ENCODE data around the gene KLF8. TPM values are rescaled to one million over a fixed set of nuclear protein-coding genes. Genes with fewer than 3 reads are reported as not detected.

The KLF8 gene
- total and polyA plus RNA-seq, 2 of the 13 experiments (the other 11 are each of a cell fraction or from before 2014, with no cell fraction given): 0.03 TPM; not detected in 1

DNA sequence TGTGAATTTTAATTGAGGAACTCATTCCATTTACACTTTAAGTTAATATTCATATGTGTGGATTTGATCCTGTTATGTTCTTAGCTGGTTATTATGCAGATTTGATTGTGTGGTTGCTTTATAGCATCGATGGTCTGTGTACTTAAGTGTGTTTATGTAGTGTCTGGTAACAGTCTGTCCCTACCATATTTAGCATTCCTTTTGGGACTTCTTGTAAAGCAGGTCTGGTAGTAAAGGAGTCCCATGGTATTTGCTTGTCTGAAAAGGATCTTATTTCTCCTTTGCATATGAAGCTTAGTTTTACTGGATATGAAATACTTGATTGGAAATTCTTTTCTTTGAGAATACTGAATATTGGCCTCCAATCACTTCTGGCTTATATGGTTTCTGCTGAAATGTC lies 76.6 kb downstream of the KLF8 start:
- H3K36me3 ChIP-seq (replicated peaks in 1 of 2; ENCODE audit: control insufficient read depth in 1 of 2, insufficient read depth in 2 of 2, low read length in 2 of 2): no peaks in the 10 kb centered on the region
- ATAC-seq (no peak), DNase-seq (ENCODE audit: low spot score) (no peak), FAIRE-seq (no peak)
- no peak overlapping the region for H3K4me3 ChIP-seq (replicated peaks in 1 of 3; ENCODE audit: insufficient read depth in 1 of 3, low read depth in 2 of 3, low read length in 3 of 3)
- no peaks in the 10 kb centered on the region for H3K79me2 ChIP-seq (ENCODE audit: insufficient read depth, low read length)
- no peak overlapping the region for H3K9ac ChIP-seq (ENCODE audit: insufficient read depth, low read depth, low read length)
- TF ChIP-seq MLXIP (CRISPR knock-in tag; IDR thresholded peaks at IDR 0.05; ENCODE audit: borderline replicate concordance) (no peak), RAD21 (CRISPR knock-in tag; IDR thresholded peaks at IDR 0.05) (no peak), REPIN1 (CRISPR knock-in tag; IDR thresholded peaks at IDR 0.05; ENCODE audit: borderline replicate concordance, low read depth) (no peak), CBX1 (IDR thresholded peaks at IDR 0.05; ENCODE audit: low read depth) (no peak), ZNF614 (CRISPR knock-in tag; IDR thresholded peaks at IDR 0.05; ENCODE audit: borderline replicate concordance) (no peak), MAZ (IDR thresholded peaks at IDR 0.05; ENCODE audit: borderline replicate concordance, low read depth, low read length) (no peak), MAZ (CRISPR knock-in tag; IDR thresholded peaks at IDR 0.05; ENCODE audit: low read depth) (no peak), CBX2 (IDR thresholded peaks at IDR 0.05; ENCODE audit: low read depth, low read length) (no peak), CBX2 (CRISPR knock-in tag; IDR thresholded peaks at IDR 0.05; ENCODE audit: low read depth) (no peak), ZNF768 (CRISPR knock-in tag; IDR thresholded peaks at IDR 0.05) (no peak), THRA (CRISPR knock-in tag; IDR thresholded peaks at IDR 0.05; ENCODE audit: borderline replicate concordance) (no peak), TFE3 (CRISPR knock-in tag; IDR thresholded peaks at IDR 0.05) (no peak)
- TF ChIP-seq, protein P1, sequence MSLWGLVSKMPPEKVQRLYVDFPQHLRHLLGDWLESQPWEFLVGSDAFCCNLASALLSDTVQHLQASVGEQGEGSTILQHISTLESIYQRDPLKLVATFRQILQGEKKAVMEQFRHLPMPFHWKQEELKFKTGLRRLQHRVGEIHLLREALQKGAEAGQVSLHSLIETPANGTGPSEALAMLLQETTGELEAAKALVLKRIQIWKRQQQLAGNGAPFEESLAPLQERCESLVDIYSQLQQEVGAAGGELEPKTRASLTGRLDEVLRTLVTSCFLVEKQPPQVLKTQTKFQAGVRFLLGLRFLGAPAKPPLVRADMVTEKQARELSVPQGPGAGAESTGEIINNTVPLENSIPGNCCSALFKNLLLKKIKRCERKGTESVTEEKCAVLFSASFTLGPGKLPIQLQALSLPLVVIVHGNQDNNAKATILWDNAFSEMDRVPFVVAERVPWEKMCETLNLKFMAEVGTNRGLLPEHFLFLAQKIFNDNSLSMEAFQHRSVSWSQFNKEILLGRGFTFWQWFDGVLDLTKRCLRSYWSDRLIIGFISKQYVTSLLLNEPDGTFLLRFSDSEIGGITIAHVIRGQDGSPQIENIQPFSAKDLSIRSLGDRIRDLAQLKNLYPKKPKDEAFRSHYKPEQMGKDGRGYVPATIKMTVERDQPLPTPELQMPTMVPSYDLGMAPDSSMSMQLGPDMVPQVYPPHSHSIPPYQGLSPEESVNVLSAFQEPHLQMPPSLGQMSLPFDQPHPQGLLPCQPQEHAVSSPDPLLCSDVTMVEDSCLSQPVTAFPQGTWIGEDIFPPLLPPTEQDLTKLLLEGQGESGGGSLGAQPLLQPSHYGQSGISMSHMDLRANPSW (CRISPR knock-in tag; IDR thresholded peaks at IDR 0.05; ENCODE audit: borderline replicate concordance): no peak
- TF ChIP-seq, protein P2, sequence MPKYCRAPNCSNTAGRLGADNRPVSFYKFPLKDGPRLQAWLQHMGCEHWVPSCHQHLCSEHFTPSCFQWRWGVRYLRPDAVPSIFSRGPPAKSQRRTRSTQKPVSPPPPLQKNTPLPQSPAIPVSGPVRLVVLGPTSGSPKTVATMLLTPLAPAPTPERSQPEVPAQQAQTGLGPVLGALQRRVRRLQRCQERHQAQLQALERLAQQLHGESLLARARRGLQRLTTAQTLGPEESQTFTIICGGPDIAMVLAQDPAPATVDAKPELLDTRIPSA (CRISPR knock-in tag; IDR thresholded peaks at IDR 0.05; ENCODE audit: borderline replicate concordance): no peak
- TF ChIP-seq, protein P3, sequence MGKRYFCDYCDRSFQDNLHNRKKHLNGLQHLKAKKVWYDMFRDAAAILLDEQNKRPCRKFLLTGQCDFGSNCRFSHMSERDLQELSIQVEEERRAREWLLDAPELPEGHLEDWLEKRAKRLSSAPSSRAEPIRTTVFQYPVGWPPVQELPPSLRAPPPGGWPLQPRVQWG (CRISPR knock-in tag; IDR thresholded peaks at IDR 0.05; ENCODE audit: borderline replicate concordance, low read depth): no peak
- intact Hi-C loops (cut with micrococcal nuclease; ENCODE audit: unreplicated experiment) (no loop called here), in situ Hi-C loops (cut with HindIII; ENCODE audit: extremely low pct_ligation_motif_present, low pct_unique_long_range_greater_than_20kb) (no loop called here)
- no peak overlapping the region for H3K27ac ChIP-seq (ENCODE audit: extremely low read length, insufficient read depth, low read length)
- no peaks in the 10 kb centered on the region for H3K9me3 ChIP-seq (ENCODE audit: low read length)
- H3K4me1 ChIP-seq (ENCODE audit: insufficient read depth, low read length): no peaks in the 10 kb centered on the region
- no TSS peak for BruUV-seq (replicated peaks)
- CTCF ChIA-PET (ENCODE audit: low intra/inter-chr PET ratio, low total read pairs): no interaction called here
- H4K20me1 ChIP-seq (ENCODE audit: insufficient read depth, low read length): no peaks in the 10 kb centered on the region
- no peaks in the 10 kb centered on the region for H3K27me3 ChIP-seq (ENCODE audit: control insufficient read depth in 1 of 2, insufficient read depth in 2 of 2, low read length in 2 of 2)
- POLR2A ChIA-PET: no interaction called here
- H2AFZ ChIP-seq (ENCODE audit: low read length): no peak overlapping the region
- 0% methylated on average over 1 of the region's 1 CpG for WGBS (ENCODE audit: low lambda C conversion rate)
- no peak overlapping the region for H3K4me2 ChIP-seq (ENCODE audit: low read depth, low read length)

Data from HepG2 (cell line).